ENCODE results near the gene EIF2D. TPM values are rescaled to one million over a fixed set of nuclear protein-coding genes. Genes with fewer than 3 reads are reported as not detected.

Gene EIF2D
- total RNA-seq, 1 donor from 2014 or later, result 45.7 TPM

GRCh38 chr1:206563367-206564207 lies 48.7 kb downstream of the EIF2D start:
- no peak overlapping the region for H3K4me3 Mint-ChIP-seq

DNA sequence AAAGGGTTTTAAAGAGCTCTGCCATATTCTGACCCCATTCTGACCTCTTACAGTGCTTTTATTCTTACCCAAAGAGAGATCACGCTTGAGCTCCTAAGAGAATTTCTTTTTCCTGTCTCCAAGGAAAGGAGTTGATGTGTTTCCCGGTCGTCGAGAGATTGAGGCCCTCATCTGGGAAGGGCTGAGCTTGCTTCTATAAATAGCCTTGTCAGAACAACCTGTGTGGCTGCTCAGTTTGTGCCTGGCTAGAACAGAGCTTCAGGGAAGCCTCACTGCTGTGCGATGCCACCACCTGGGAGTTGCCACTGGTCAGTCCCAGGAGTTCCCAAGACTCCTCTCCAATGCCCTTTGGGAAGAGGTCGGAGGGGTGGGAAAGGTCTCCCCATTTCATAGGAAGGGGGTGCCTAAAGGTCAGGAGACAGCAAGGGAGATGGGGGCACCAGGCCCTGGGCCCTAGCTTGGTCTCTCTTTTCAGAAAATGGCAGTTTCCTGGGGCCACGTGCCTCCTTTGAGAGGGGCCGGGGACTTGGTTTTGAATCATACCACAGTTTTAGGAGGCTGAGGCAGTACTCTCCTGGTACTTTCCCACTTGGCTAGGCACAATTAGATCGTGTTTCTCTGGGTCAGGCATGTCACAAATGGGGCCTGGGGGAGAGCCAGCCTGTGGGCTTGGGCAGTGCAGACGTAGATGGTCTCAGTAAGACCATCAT lies 52.1 kb downstream of the EIF2D start:
- no peak for DNase-seq (ENCODE audit: extremely low spot score, unreplicated experiment)
- Mint-ChIP-seq H3K4me1 (ENCODE audit: unreplicated experiment) (peaks cover 33% of the 10 kb centered on the region), H3K36me3 (no peaks in the 10 kb centered on the region), H3K27me3 (peaks cover 29% of the 10 kb centered on the region), H3K4me3 (peak overlapping the region; percentile 30), H3K9me3 (no peaks in the 10 kb centered on the region), H3K27ac (peak overlapping the region; percentile 9)
- TF ChIP-seq, protein P1, sequence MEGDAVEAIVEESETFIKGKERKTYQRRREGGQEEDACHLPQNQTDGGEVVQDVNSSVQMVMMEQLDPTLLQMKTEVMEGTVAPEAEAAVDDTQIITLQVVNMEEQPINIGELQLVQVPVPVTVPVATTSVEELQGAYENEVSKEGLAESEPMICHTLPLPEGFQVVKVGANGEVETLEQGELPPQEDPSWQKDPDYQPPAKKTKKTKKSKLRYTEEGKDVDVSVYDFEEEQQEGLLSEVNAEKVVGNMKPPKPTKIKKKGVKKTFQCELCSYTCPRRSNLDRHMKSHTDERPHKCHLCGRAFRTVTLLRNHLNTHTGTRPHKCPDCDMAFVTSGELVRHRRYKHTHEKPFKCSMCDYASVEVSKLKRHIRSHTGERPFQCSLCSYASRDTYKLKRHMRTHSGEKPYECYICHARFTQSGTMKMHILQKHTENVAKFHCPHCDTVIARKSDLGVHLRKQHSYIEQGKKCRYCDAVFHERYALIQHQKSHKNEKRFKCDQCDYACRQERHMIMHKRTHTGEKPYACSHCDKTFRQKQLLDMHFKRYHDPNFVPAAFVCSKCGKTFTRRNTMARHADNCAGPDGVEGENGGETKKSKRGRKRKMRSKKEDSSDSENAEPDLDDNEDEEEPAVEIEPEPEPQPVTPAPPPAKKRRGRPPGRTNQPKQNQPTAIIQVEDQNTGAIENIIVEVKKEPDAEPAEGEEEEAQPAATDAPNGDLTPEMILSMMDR (conservative IDR thresholded peaks at IDR 0.05), result no peak

More at GRCh38 chr1:206563367-206564207, 48.7 kb downstream of the EIF2D start:
- DNase-seq (ENCODE audit: extremely low spot score, unreplicated experiment), result no peak
- peaks cover 4% of the 10 kb centered on the region for H3K27me3 Mint-ChIP-seq
- H3K4me1 Mint-ChIP-seq (ENCODE audit: unreplicated experiment), result peaks cover 28% of the 10 kb centered on the region
- peak overlapping the region; percentile 30 for H3K27ac Mint-ChIP-seq
- TF ChIP-seq, protein P1 (conservative IDR thresholded peaks at IDR 0.05), result no peak
- no peaks in the 10 kb centered on the region for H3K36me3 Mint-ChIP-seq
- H3K9me3 Mint-ChIP-seq, result no peaks in the 10 kb centered on the region

- Mint-ChIP-seq H3K27ac (peak overlapping the region; percentile 9), H3K4me1 (ENCODE audit: unreplicated experiment) (peaks cover 34% of the 10 kb centered on the region), H3K4me3 (peak overlapping the region; percentile 30), H3K9me3 (no peaks in the 10 kb centered on the region), H3K36me3 (no peaks in the 10 kb centered on the region), H3K27me3 (peaks cover 34% of the 10 kb centered on the region)
- TF ChIP-seq, protein P1 (conservative IDR thresholded peaks at IDR 0.05), result no peak
- no peak for DNase-seq (ENCODE audit: extremely low spot score, unreplicated experiment)
Measured at GRCh38 chr1:206559672-206559995, 52.6 kb downstream of the EIF2D start.

GRCh38 chr1:206558794-206559671 lies 53.2 kb downstream of the EIF2D start:
- Mint-ChIP-seq H3K9me3 (no peaks in the 10 kb centered on the region), H3K27me3 (peaks cover 37% of the 10 kb centered on the region), H3K27ac (no peak overlapping the region), H3K36me3 (no peaks in the 10 kb centered on the region), H3K4me1 (ENCODE audit: unreplicated experiment) (peaks cover 34% of the 10 kb centered on the region), H3K4me3 (peak overlapping the region; percentile 81)
- no peak for DNase-seq (ENCODE audit: extremely low spot score, unreplicated experiment)
- TF ChIP-seq, protein P1 (conservative IDR thresholded peaks at IDR 0.05), result no peak

Measured in type B pancreatic cell (in vitro differentiated cells).